Transverse colon (tissue), 4 donors: Measurements from ENCODE around the gene TOM1L2. TPM values are rescaled to one million over a fixed set of nuclear protein-coding genes. Genes with fewer than 3 reads are reported as not detected.
A peak's percentile ranks its signal among the peaks of the same experiment; 100 is the strongest.

Experiments
- DNase-seq: peaks from one replicate; pipeline ENCODE4 v3.0.0-alpha.2; 2019
- H3K27ac ChIP-seq, 4 donors: fragments of 200-600 bp; sonication (generic); 2 replicates each; pipeline ENCODE4 v1.5.1; 2016 to 2018; ENCODE audit warnings: inconsistent platforms in 4 of 4
- H3K27me3 ChIP-seq: fragments of 200-600 bp; sonication (generic); 2 replicates; pipeline ENCODE4 v1.5.1; 2017; ENCODE audit warnings: inconsistent platforms
- H3K36me3 ChIP-seq, 4 donors: fragments of 200-600 bp; sonication (generic); 2 replicates each; pipeline ENCODE4 v1.5.1; 2017 to 2019; ENCODE audit warnings: inconsistent platforms in 4 of 4
- H3K4me1 ChIP-seq, 4 donors: fragments of 200-600 bp; sonication (generic); 2 replicates each; pipeline ENCODE4 v1.5.1; 2017 to 2020; ENCODE audit warnings: inconsistent platforms in 4 of 4
- H3K4me3 ChIP-seq, 4 donors: fragments of 200-600 bp; sonication (generic); 1 replicate in 1 of 4; 2 replicates in 3 of 4; pipeline versions ENCODE4 v1.5.1 to v1.6.1; 2017 to 2019; ENCODE audit warnings: inconsistent platforms in 4 of 4
- H3K9me3 ChIP-seq, 2 donors: fragments of 200-600 bp; sonication (generic); 2 replicates each; pipeline ENCODE4 v1.5.1; 2017 to 2019; ENCODE audit warnings: inconsistent platforms in 2 of 2
- EP300 ChIP-seq: sonication (generic); formaldehyde crosslinking; IDR thresholded peaks from one replicate; pipeline ENCODE4 v1.6.1; 2017; ENCODE audit warnings: antibody characterized with exemption, low read depth
- POLR2A ChIP-seq: fragments of 450-650 bp; IDR thresholded peaks from one replicate; pipeline ENCODE4 v1.6.1; 2016; ENCODE audit warnings: antibody characterized with exemption, mild to moderate bottlenecking, moderate library complexity
- POLR2AphosphoS5 ChIP-seq, 3 donors: sonication (generic); formaldehyde crosslinking; IDR thresholded peaks; one replicate each; pipeline ENCODE4 v1.6.1; 2016; ENCODE audit warnings: antibody characterized with exemption in 3 of 3
- WGBS, 2 donors: methylation state at CpG; one replicate each; pipeline ENCODE4 v1.1.5; 2018; ENCODE audit warnings: low coverage in 1 of 2; 5-methylcytosine and 5-hydroxymethylcytosine counted together
- in situ Hi-C, 4 donors: fragments of 200-750 bp; cut with MboI; loops; one replicate each; pipeline versions ENCODE4 v1.15.0 to v1.15.1; 2017; ENCODE audit warnings: low sequenced_read_pairs in 3 of 4, low pct_ligation_motif_present in 1 of 4, low pct_unique_long_range_greater_than_20kb in 1 of 4
- intact Hi-C: fragments of 100-400 bp; cut with DNase I; formaldehyde crosslinking; loops from one replicate; pipeline ENCODE4 v1.15.1; 2023; ENCODE audit warnings: low total_unique reads
- total RNA-seq, 4 donors: library from RNA; depleted of rRNA; stranded (reverse); fragments of >200 nt; gene quantifications; one replicate each; pipeline ENCODE4 v1.1.0, GENCODE V29; 2016
- TF ChIP-seq, protein P1 (sequence below), 5 experiments: fragments of 200-600 bp in 3 of 5; fragments of 450-650 bp in 2 of 5; sonication (generic) in 3 of 5; IDR thresholded peaks; 1 replicate in 2 of 5; 2 replicates in 3 of 5; pipeline ENCODE4 v1.5.1; 2016 to 2017; ENCODE audit warnings: antibody characterized with exemption in 5 of 5, inconsistent platforms in 3 of 5, mild to moderate bottlenecking in 2 of 5, moderate library complexity in 1 of 5

TOM1L2 gene
- total RNA-seq, 4 donors from 2014 or later: 65.9 to 178 (median 97.7) TPM

DNA sequence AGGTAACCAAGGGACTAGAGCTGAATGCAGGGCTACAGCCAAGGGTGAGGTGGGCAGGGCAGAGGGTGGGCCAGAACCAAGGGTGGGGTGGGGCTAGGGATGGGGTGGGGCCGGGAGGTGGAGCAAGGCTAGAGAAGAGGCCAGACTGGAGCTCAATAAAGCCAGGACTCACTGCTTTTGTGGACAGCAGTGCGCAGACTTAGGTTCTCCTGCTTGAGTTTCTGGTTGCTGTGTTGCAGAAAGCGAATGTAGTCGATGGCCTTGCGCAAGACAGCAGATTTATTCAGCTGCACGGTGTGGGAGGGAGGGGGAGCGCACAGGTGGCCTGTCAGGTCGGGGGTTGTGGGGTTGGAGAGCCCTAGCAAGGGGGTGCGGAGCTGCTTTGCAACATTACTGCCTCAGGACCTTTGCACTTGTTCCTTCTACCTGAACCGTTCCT lies 154.1 kb downstream of the TOM1L2 start:
- in situ Hi-C loops (loop anchor here in 1 of 4 donors (5.0 kb wide), 1 partner anchor 39 kb away; no protein-coding TSS in a partner anchor), intact Hi-C loops (loop anchor here (10.0 kb wide), 1 partner anchor 107 kb away; no protein-coding TSS in a partner anchor)
- H3K36me3 ChIP-seq: peaks cover 0 to 32% (median 7%) of the 10 kb centered on the region in 4 donors
- H3K4me1 ChIP-seq: peaks cover 19 to 56% (median 50%) of the 10 kb centered on the region in 4 donors
- 47 to 74% methylated on average over 3 to 10 of the region's 10 CpGs for WGBS, 2 donors
- peak; percentile 64 for TF ChIP-seq POLR2A
- no peak for TF ChIP-seq EP300
- TF ChIP-seq POLR2AphosphoS5 (IDR thresholded peaks at IDR 0.05): peak in 2 of 3 donors; percentile 33 to 77
- DNase-seq: no peak
- H3K27ac ChIP-seq: peak overlapping the region in 3 of 4 donors; percentile 53 to 98 (median 57)
- no peaks in the 10 kb centered on the region for H3K27me3 ChIP-seq
- H3K9me3 ChIP-seq: no peaks in the 10 kb centered on the region
- H3K4me3 ChIP-seq: no peak overlapping the region

DNA sequence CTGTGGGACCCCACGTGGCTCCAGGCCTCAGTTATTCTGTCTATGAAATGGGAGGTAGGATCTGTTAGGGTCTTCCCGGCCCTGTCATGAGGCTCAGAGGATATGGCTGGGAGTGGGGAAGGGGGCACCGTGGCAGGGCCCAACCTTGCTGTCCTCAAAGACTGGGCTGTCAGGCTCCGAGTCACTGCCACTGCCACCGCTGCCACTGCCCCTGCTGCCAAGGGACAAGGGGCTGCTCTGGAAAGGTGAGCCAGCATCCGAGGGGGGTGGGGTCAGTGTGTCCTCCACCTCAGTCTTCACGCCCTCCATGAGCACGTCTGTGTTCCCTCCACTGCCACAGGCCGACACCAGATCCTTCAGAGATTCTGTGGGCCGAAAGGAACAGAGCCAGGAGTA lies 154.7 kb downstream of the TOM1L2 start:
- Histone ChIP-seq H3K27me3 (no peaks in the 10 kb centered on the region), H3K36me3 (peaks cover 0 to 36% (median 7%) of the 10 kb centered on the region in 4 donors), H3K9me3 (no peaks in the 10 kb centered on the region), H3K4me3 (no peak overlapping the region), H3K27ac (peak overlapping the region in 3 of 4 donors; percentile 53 to 98 (median 57)), H3K4me1 (peaks cover 14 to 52% (median 46%) of the 10 kb centered on the region in 4 donors)
- in situ Hi-C loops (loop anchor here in 1 of 4 donors (5.0 kb wide), 1 partner anchor 40 kb away; no protein-coding TSS in a partner anchor), intact Hi-C loops (loop anchor here (10.0 kb wide), 1 partner anchor 107 kb away; no protein-coding TSS in a partner anchor)
- WGBS, 2 donors: 88% methylated on average over 10 of the region's 10 CpGs; no CpG with 5 or more reads in 1 of the 2 donors
- TF ChIP-seq, protein P1, sequence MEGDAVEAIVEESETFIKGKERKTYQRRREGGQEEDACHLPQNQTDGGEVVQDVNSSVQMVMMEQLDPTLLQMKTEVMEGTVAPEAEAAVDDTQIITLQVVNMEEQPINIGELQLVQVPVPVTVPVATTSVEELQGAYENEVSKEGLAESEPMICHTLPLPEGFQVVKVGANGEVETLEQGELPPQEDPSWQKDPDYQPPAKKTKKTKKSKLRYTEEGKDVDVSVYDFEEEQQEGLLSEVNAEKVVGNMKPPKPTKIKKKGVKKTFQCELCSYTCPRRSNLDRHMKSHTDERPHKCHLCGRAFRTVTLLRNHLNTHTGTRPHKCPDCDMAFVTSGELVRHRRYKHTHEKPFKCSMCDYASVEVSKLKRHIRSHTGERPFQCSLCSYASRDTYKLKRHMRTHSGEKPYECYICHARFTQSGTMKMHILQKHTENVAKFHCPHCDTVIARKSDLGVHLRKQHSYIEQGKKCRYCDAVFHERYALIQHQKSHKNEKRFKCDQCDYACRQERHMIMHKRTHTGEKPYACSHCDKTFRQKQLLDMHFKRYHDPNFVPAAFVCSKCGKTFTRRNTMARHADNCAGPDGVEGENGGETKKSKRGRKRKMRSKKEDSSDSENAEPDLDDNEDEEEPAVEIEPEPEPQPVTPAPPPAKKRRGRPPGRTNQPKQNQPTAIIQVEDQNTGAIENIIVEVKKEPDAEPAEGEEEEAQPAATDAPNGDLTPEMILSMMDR (IDR thresholded peaks at IDR 0.05): no peak
- no peak for TF ChIP-seq EP300
- TF ChIP-seq POLR2A: no peak
- no peak for TF ChIP-seq POLR2AphosphoS5 (IDR thresholded peaks at IDR 0.05)
- DNase-seq: no peak

DNA sequence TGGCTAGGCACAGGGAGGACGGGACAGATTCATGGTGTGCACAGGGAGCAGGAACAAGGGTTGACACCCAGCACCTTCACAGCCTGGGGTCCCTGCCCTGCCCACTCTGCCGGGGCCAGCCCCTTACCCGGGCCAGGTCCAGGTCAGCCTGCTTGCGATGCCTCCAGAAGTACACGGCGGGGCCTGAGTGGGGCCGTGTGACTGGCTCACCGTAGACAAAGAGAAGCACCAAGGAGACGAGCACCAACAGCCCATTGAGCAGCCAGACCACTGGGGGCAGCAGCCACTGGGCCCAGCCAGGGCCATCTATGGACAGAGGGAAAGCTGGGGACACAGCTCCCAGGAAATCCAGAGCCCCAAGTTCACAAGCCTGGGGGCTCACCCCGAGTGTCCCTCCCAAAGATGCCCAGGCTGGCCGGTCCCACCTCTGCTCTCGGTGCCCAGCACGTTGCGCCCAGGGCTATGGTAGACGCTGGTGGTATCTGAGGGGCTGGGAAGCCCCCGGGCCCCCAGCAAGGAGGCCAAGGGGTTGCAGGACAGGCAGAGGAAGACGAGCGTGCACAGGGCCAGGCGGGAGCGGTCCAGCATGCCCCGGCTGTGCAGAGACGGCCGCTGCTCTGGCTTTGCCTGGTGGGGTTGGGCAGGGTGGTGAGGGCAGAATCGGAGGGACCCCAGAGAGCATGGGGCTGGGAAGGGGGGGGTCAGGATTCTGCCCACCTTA lies 155.2 kb downstream of the TOM1L2 start:
- DNase-seq: no peak
- in situ Hi-C loops: loop anchor here in 1 of 4 donors (5.0 kb wide), 1 partner anchor 40 kb away; no protein-coding TSS in a partner anchor
- Histone ChIP-seq H3K27me3 (no peaks in the 10 kb centered on the region), H3K36me3 (peaks cover 0 to 36% (median 7%) of the 10 kb centered on the region in 4 donors), H3K4me3 (no peak overlapping the region), H3K4me1 (peaks cover 10 to 52% (median 44%) of the 10 kb centered on the region in 4 donors), H3K9me3 (no peaks in the 10 kb centered on the region), H3K27ac (peak overlapping the region in 2 of 4 donors; percentile 57 to 98)
- TF ChIP-seq POLR2AphosphoS5 (IDR thresholded peaks at IDR 0.05) (no peak), EP300 (no peak), POLR2A (no peak)
- TF ChIP-seq, protein P1 (IDR thresholded peaks at IDR 0.05): no peak
- intact Hi-C loops: loop anchor here (10.0 kb wide), 1 partner anchor 108 kb away; no protein-coding TSS in a partner anchor
- 94% methylated on average over 24 of the region's 24 CpGs; no CpG with 5 or more reads in 1 of the 2 donors for WGBS, 2 donors

DNA sequence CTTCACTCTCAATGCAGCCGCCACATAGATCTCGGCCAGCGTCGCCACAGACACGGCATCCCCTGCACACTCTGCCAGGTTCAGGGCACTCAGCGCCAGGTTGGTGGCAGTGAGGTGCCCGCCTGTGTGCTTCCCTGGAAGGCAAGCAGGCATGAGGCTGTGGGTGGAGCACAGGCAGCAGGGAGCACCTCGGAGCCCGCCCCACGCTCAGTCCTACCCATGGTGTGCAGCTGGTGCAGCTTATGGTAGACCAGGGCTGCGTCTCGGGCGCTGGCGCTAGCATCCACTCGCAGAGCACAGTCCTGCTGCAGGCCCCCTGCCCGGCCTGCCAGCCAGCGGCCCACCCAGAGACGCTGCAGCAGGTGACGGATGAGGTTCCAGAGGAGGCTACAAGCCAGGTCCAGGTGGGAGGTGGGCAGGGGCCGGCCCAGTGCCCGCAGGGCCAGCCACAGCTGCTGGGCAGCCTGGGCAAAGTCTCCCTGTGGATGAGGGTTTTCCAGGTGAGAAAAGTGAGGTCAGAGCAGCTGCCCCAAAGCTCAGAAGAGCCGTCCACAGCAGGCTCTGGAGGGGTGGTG lies 155.9 kb downstream of the TOM1L2 start:
- intact Hi-C loops: loop anchor here (10.0 kb wide), 1 partner anchor 108 kb away; no protein-coding TSS in a partner anchor
- DNase-seq: no peak
- no peak overlapping the region for H3K4me3 ChIP-seq
- peaks cover 0 to 36% (median 7%) of the 10 kb centered on the region in 4 donors for H3K36me3 ChIP-seq
- in situ Hi-C loops: loop anchor here in 1 of 4 donors (5.0 kb wide), 1 partner anchor 41 kb away; no protein-coding TSS in a partner anchor
- H3K27ac ChIP-seq: no peak overlapping the region
- no peaks in the 10 kb centered on the region for H3K9me3 ChIP-seq
- H3K4me1 ChIP-seq: peaks cover 10 to 52% (median 39%) of the 10 kb centered on the region in 4 donors
- H3K27me3 ChIP-seq: no peaks in the 10 kb centered on the region
- no peak for TF ChIP-seq POLR2A
- no peak for TF ChIP-seq POLR2AphosphoS5 (IDR thresholded peaks at IDR 0.05)
- no peak for TF ChIP-seq EP300
- TF ChIP-seq, protein P1 (IDR thresholded peaks at IDR 0.05): no peak
- 93% methylated on average over 11 of the region's 22 CpGs; no CpG with 5 or more reads in 1 of the 2 donors for WGBS, 2 donors
